Stimulated activated CD4-positive, alpha-beta T cell treated with anti-CD3 and anti-CD28 coated beads, Interleukin-4, amount 100 ng/mL, for 48 hours (primary cell): ENCODE results near the gene FBXW7.

Experiments
- DNase-seq, 2 donors: peaks; one replicate each; pipeline ENCODE4 v3.0.0-alpha.2; 2020; ENCODE audit warnings: low read depth in 2 of 2

FBXW7 gene

DNA sequence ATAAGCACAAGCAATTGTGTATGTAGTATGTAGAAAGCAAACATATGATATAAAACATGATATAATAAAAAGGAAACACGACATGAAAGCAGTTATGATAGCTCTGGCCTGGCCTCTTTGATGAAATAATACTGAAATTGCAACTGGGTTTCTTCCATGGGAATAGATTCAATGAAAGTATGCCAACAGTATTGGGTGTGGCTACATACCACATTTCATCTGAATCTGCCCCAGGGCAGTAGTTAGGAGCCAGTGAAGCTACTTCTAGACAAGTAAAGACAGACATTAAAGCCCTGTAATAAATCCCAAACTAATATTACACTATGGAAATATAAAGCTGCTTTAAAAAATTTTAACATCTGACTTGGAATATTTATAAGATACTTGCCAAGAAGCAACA lies 207.3 kb downstream of the FBXW7 start:
- DNase-seq, result no peak

DNA sequence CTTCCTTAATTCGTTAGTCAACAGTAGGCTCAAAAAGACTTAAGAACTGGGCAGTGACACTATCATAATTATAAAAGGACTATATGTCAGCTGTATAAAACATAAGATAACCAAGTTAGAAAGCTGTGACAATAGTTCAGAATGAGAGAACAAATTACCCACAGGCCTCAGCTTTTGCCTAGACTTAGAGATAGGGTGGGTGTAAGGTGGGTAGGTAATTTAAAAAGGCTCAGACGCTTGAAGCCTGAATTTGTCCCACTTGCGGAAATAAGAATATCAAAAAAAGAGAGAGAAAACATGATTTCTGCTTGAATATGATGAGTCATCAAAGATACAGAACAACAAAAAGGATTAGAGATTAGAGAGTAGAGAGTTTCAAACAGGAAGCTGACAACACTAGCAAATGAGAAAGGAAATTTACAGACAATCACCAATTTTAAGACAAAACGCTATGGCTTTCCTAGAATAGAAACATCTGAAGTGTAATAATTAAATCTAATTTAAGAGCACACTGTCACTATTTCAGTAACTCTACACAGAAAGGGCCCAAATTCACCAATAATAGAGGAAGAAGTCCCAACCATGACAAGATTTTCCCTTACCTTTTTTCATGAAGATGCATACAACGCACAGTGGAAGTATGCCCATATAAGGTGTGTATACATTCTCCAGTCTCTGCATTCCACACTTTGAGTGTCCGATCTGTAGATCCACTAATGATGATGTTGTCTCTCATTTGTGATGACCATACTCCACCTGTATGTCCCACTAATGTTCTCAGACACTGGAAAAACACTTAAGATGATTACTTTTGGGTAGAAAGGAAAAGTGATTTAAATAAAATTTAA lies 208.1 kb downstream of the FBXW7 start:
- DNase-seq, result no peak

DNA sequence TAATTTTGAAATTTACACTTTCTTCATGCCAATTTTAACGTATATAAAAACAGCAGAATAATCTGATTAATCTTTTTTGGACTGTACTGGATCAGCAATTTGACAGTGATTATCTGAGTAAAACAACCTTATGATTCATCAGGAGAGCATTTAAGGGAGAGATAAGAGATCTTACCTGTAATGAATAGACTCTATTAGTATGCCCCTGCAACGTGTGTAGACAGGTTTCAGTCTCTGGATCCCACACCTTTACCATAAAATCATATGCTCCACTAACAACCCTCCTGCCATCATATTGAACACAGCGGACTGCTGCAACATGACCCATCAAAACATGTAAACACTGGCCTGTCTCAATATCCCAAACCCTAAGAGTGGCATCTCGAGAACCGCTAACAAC lies 210.1 kb downstream of the FBXW7 start:
- no peak for DNase-seq

DNA sequence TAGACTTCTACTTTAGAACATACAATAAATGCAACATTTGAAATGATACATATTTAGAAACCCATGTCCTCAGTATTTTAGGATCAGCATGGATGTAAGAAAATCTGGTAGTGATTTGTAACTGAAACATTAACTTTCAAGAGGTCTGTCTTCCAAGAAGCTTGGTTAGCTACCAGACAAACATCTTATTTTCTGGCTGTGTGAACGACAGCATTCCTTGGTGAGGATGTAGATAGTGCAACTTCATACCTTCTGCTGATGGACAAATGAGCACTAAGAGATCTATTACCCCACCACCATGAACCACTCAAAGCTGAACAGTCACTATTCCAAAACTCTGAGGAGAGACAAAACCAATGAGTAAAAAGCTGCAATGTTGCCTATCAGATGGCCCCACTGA lies 212.7 kb downstream of the FBXW7 start:
- no peak for DNase-seq

DNA sequence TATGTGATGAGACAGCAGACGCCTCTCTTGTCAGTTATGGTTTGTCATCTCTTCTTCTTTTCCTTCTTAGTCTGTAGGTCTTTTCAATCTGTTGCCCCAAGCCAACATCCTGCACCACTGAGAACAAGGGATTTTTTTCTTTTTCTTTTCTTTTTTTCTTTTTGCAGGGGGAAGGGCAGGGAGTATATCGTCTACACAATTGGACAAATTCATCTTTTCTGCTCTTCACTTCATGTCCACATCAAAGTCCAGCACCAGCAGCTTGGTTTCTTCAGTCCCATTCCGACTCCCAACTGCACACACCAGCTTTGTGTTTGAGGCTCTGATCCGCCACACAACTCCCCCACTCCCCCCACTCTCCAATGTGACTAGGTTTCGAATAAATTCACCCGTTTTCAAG lies 213.2 kb downstream of the FBXW7 start:
- no peak for DNase-seq

DNA sequence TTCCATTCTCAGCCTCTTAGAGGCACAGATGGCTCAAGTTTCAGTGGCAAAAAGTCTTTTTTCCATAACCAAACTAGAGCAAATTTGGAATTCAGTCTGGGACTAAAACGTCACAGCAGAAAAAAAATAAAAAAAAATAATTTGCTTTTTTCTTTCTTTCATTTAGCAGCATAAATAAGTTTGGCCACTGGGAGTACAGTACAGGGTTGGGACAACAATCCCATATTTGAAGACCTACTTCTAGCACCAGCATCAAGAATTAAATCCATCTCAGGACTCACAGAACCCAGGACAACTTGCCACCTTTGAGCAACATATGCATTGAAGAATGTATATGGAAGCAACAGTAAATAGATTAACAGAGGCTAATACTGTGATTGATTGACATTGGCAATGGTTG lies 214.0 kb downstream of the FBXW7 start:
- DNase-seq, result no peak

DNA sequence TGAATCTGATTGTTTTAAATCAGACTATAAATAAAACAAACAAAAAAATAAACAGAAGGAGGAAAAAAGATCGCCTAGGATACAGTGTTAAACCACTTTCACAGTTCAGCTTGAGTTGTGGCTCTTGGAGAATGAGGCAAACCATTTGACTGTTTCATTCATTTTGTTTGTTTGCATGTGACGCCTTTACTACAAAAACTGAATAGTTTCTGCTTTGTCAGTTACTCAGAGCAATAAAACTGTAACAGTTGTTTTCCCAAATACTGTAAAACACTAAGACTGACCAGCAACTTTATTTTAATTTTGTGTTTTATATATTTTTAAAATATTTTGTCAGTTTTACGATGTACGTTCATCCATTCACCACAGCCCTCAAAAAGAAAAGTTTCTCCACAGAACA lies 214.5 kb downstream of the FBXW7 start:
- DNase-seq, result no peak

DNA sequence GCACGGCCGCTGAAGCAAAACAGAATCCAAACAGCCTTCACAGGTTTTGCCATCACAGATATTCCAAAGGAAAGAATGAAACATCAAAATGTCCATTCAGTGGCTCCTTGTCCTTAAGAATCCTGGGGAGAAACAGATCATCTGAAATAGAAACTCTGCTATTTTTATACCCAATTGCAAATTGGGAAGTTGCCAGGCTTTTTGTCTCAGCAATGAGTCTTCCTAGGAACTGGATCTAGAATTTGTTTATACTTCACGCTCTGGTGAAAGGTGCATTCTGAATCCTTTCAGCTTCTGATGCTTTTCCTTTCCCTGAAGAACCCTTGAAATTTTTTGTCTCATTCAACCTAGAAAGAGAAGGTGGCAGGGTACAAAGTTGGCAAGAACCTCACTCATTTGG lies 218.9 kb downstream of the FBXW7 start:
- DNase-seq, result no peak

DNA sequence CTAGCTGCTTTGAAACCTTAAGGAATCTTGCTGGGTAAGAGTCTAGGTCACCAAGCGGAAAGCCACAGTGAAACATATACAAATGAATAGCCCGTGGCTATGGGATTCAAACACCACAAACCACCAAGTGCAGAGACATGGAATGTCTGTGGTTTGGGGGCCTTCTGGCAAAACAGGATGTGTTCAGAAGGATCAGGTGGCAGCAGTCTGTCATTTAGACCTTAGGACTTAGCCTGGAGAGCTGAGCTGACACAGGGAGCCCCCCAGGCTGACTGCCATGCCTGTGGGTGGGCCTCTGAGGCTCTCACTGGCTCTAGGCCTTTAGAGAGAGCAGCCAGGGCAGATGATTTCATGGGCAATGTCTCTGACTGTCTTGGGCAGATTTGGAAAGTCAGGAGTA lies 225.6 kb downstream of the FBXW7 start:
- DNase-seq, result no peak

DNA sequence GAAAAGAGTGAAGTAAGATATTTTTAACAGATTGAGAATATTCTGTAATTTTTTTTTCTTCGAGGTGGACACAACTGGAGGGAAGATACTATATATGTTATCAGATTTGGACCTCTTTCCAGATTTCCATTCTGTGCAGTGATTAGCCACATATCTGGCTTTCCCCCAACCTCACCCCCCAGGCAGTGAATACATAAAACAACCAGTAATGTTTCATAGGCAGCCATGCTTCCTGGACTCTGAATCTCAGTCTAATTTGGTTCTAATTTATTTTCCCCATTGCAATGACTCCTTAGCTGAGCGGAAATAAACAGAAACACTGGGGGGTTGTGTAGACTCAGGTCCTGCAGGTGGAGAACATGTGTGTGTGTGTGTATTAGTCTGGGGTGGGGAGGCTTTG lies 226.5 kb downstream of the FBXW7 start:
- no peak for DNase-seq

DNA sequence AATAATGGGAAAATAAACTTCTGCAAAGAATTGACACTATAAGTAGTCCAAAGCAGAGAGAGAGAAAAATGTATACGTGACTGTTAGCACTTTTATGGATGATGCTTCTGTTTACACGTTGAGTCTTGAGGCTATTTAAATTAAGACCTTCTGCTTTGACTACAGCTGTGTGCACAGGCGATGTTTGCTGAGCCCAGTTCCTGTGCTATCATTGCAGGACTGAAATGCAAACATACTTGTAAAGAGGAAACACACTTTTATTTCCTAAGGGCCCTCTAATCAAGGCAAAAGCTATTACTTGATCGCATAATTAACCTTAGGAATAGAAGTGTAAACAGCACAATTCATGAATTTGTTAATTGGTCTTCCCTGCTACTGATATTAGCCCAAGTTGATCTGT lies 226.9 kb downstream of the FBXW7 start:
- no peak for DNase-seq

DNA sequence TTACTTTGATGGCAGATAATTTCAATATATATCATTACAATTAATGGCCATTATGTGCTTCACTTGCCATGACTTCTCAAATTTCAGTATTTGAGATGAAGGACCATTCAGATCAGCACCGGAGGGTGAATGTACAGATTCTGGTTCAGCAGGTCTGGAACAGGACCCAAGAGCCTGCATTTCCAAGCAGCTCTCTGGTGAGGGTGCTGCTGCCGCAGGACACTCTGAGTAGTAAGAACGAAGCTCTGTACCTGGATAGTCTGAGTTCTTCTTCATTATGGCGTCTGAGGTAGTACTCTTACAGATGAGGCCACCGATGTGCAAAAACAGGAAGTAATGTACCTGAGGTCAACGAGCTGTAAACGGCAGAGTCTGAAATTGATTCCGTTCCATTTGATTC lies 228.2 kb downstream of the FBXW7 start:
- DNase-seq, result no peak

DNA sequence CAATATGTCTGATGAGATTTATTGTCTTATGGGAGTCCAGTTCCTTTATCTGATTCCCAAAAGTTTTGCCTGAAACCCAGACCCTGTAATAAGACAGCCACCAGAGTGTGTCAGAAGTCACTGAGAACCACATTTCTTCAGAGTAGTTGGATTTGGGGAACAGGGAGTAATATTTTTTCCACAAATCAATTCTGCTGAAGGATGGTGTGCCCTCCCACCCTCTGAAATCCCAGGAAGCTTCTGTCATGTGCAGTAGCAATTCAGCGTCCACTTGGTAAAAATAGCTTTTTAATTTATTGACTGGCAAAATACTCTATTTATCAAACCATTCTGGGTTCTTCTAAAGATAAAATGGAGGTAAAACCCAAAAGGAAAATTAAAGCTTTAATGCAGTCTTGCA lies 229.4 kb downstream of the FBXW7 start:
- no peak for DNase-seq

DNA sequence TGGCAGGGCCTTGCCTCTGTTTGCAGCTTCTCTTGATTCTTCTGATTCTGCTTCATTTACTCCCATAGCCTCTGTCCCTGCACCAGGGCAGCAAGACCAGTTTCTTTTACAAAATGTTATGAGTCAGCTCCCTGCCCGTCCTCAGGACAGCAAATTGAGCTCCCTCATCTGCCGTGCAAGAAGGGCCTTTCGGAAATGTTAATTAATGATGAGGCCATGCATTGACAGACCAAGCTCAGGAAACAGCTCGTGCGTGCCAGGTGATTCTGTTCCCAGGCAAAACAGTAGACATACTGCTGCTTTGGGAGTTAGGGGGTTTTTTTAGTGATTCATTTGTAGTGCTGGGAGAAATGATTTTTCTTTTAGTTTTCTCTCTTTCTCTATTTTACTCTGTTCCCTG lies 231.7 kb downstream of the FBXW7 start:
- DNase-seq, result no peak

DNA sequence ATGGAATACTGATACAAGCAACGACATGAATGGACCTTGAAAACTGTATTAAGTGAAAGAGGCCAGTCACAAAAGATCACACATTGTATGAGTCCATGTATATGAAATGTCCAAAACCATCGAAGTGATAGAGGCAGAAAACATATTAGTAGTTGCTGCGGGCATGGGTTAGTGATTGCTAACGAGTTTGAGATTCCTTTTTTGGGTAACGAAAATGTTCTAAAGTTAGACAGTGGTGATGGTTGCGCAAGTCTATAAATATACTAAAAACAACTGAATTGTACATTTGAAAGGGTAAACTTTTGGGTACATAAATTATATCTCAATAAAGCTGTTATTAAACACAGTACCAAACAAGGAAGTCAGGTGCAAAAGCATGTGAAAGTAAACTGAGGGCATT lies 234.5 kb downstream of the FBXW7 start:
- DNase-seq, result no peak

DNA sequence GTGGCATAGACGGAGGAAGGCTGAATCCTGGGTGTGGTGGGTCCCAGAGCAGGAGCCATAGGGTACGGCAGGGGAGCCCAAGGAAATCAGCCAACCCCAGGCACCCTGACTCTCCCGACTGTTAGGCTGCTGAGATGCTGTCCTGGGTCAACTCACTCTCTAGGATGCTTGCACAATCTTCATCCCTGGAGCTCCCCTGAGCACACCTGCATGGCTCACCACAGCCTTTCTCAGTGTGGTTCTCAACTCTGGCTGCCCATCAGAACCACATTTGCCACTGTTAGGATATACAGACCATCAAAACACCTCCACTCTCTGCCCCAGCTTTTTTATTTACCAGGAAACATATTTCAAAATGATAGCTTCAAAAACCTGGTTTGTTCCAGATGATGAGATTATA lies 236.3 kb downstream of the FBXW7 start:
- no peak for DNase-seq

DNA sequence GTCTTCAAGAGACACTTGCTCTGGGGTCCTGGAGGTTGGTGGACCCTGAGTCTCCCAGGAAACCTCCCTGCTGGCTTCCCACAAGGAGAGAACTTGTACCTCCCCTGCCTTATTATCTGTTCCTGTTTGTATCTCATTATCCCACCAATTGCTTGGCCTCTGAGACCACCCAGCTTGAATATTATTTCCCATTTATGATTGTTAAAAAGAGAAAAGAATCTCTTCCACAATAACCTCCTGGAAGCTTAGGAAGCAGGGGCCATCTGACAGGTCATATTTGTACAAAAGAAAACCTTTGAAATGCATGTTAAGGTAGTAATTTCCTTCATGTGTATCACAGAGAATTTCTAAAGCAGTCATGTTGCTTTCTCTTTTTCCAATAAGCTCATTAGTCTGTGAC lies 239.5 kb downstream of the FBXW7 start:
- no peak for DNase-seq

DNA sequence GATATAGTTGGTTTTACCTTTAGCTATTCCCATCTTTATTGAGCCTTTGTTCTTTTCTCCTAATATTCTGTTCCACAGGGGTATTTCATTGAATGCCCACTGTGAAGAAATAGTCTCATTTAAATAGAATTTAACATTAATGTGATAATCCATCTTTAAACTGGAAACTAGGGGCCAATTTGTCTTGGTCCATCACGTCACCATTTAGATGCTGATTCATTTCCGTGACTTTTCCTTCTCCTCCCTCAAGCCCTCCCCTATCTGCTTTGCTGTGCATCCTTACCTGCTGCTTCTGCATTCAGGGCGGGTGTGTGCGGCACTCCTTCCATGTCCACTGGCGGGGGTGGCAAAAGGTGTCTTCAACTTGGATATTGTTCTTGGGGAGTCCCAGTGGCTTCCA lies 241.1 kb downstream of the FBXW7 start:
- no peak for DNase-seq

DNA sequence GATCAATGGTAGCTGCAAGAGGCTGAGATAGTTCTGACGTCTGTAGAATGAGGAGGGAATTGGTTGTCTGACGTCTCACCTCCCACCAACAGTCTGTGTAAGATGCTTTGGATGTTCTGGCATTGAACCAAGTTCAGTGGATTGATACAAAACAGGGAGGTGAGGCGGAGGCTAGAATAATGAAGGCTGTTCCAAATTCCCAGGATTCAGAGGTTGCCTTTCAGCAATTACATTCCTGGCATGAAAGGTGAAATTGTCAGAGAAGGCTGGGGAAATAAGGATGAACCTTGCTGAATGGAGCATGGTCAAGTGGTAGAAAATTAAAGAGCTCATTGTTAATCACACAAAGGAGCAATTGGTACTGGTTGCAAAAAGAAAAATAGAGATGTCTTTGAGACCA lies 241.6 kb downstream of the FBXW7 start:
- DNase-seq, result no peak

DNA sequence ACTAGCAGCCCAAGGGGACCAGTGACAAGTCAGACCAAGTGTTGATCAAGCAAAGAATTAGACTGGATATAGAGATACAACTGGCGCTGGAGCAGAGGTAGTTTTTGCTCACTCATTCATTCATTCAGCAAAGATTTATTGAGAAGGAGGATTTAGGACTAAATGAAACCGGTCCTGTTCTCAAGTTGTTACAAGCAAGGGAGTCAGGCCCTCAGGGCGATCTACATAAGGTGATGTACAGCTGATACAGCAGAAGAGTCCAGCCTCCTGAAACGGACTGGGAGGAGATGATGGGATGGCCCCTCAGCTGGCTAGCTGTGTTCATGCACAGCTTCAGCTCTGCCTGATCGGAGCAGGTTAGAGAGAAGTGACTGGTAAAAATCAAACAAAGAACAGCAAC lies 242.4 kb downstream of the FBXW7 start:
- no peak for DNase-seq

DNA sequence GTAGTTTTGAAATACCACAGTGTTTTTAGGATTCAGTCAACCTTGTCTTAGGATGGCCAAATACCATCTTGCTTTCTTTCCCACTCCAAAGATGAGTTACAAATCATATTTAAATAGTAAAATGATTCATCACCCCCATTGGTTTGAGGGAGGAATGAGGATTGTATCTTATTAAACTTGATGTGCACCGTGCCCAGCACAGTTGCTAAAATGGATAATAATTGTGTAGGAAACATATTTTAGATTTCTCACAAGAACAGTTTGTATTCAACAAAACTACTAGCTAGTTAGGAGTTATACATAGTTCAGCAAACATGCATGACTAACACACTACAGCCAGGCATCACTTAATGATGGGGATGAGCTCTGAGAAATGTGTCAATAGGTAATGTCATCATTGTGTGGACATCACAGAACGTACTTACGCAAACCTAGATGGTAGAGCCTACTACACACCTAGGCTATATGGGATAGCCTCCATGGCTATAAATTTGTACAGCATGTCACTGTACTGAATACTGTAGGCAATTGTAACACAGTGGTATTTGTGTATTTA lies 245.4 kb downstream of the FBXW7 start:
- no peak for DNase-seq

DNA sequence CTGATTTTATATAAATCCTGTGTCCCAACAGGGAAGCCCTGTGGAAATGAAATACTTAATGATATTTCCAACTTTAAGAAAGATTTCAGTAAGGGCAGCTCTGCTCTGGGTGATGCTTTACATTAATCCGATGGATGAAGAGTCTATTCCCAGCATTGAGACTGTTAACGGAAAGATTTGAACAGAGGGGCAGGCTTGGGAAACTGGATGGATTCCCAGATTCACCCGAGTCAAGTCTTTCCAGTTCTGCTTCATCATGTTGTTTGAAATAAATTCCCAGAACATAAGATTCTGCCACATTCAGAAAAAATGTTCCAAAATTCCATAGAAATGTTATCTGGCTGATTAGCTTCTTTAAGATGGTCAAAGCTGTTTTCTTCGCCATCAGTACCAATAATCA lies 246.0 kb downstream of the FBXW7 start:
- DNase-seq, result no peak

DNA sequence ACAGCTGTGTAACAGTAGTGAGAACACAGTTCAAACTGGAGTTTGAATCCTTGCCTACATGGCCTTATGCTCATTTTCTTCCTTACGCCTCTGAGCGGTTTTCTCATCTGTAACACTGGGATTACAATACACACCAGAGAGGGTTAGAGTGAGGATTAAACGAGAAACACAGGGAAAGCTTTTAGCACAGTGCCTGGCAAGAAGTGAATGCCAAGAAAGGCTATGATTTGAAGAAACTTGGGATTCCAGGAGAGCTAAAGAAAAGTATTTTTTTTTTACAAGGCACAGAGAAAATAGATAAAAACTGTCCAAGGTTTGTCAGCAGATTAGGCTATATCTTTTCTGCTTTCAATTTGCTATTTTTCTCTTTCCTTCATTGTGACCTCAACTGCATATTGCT lies 246.4 kb downstream of the FBXW7 start:
- no peak for DNase-seq
